ENCODE results near the gene STK38L.

GRCh38 chr12:27246141-27246540 is 2.1 kb downstream of the STK38L start:
- TF ChIP-seq EZH2 (IDR thresholded peaks at IDR 0.05; ENCODE audit: insufficient read depth, poor library complexity, severe bottlenecking) (no peak), EZH2phosphoT487 (IDR thresholded peaks at IDR 0.05; ENCODE audit: insufficient read depth, low read depth) (no peak)

All from GM23248 (cell line).